Fibroblast of villous mesenchyme (primary cell): ENCODE measurements around the gene HIGD1C. TPM values are rescaled to one million over a fixed set of nuclear protein-coding genes. Genes with fewer than 3 reads are reported as not detected.
"Not testable (repeated sequence)": the region's sequence is repeated elsewhere in the genome, so short reads cannot be mapped to it uniquely, and the experiment has no call there.

Experiments
- DNase-seq: peaks from one replicate; pipeline ENCODE4 v3.0.0-alpha.2; 2010; ENCODE audit warnings: low read depth
- H3K4me3 ChIP-seq: 2 replicates; pipeline ENCODE4 v1.5.1; 2011; ENCODE audit warnings: low read depth, mild to moderate bottlenecking, low read length
- CTCF ChIP-seq: IDR thresholded peaks from 2 replicates; pipeline ENCODE4 v1.5.1; 2012; ENCODE audit warnings: low read depth, mild to moderate bottlenecking, low read length; ENCODE audit not compliant: insufficient read depth
- small RNA-seq: library from RNA; depleted of rRNA; stranded (forward); fragments of <200 nt; gene quantifications from one replicate; pipeline ENCODE3, GENCODE V24; 2012
- total RNA-seq: library from RNA; depleted of rRNA; stranded (reverse); fragments of >200 nt; gene quantifications from 2 replicates; pipeline ENCODE4 v1.2.3, GENCODE V29; 2012

The HIGD1C gene
- total RNA-seq, 1 donor, result not detected

GRCh38 chr12:51013441-51013840 lies 61.1 kb downstream of the HIGD1C start:
- TF ChIP-seq CTCF, result no peak
- no peak overlapping the region for H3K4me3 ChIP-seq
- DNase-seq, result no peak

- DNase-seq, H3K4me3 ChIP-seq: not testable (repeated sequence)
Observed at GRCh38 chr12:51014467-51014866, 62.1 kb downstream of the HIGD1C start.

GRCh38 chr12:51017452-51017851 lies 65.1 kb downstream of the HIGD1C start:
- no peak for TF ChIP-seq CTCF
- H3K4me3 ChIP-seq, result no peak overlapping the region
- DNase-seq, result no peak

- no peak for TF ChIP-seq CTCF
- no peak for DNase-seq
- no peak overlapping the region for H3K4me3 ChIP-seq
Observed at GRCh38 chr12:51018956-51019355, 66.6 kb downstream of the HIGD1C start.

- no peak for DNase-seq
- no peak for TF ChIP-seq CTCF
- no peak overlapping the region for H3K4me3 ChIP-seq
Observed at GRCh38 chr12:51019927-51020326, 67.6 kb downstream of the HIGD1C start.

Small RNAs within 50 kb of the gene (small RNA-seq; reads per million reads assigned to genes)
- gene AC008121.1, result not detected
- not detected for gene RF00019
- gene RNU6-87P, result not detected

Other genes starting within 250 kb of the HIGD1C start
- 27.2 and 33.8 TPM in 2 replicates for gene ATF1, start 188.4 kb upstream of the HIGD1C start, total RNA-seq
- gene TMPRSS12, start 109.6 kb upstream of the HIGD1C start, total RNA-seq, result under 0.01 TPM in 1 of 2 replicates, not detected in the other
- gene SLC11A2, start 73.8 kb downstream of the HIGD1C start, total RNA-seq, result 39.0 and 56.6 TPM in 2 replicates
- gene LETMD1, start 95.8 kb downstream of the HIGD1C start, total RNA-seq, result 23.7 and 25.8 TPM in 2 replicates
- 23.2 and 25.9 TPM in 2 replicates for gene CSRNP2, start 131.1 kb downstream of the HIGD1C start, total RNA-seq
- gene TFCP2, start 220.6 kb downstream of the HIGD1C start, total RNA-seq, result 6.4 and 7.8 TPM in 2 replicates